HepG2 (cell line): ENCODE data around the gene SYNJ2. TPM values are rescaled to one million over a fixed set of nuclear protein-coding genes. Genes with fewer than 3 reads are reported as not detected.

Experiments used
- ESRRA ChIP-seq: sonication (generic); formaldehyde crosslinking; IDR thresholded peaks from 2 replicates; pipeline ENCODE4 v1.5.1; 2020; ENCODE audit warnings: mild to moderate bottlenecking, low read depth, missing genetic modification reagents
- IKZF4 ChIP-seq: sonication (generic); formaldehyde crosslinking; IDR thresholded peaks from 2 replicates; pipeline ENCODE4 v1.5.1; 2020; ENCODE audit warnings: borderline replicate concordance, mild to moderate bottlenecking, low read depth, missing genetic modification reagents; ENCODE audit errors: not compliant biosample characterization
- ZIK1 ChIP-seq: sonication (generic); formaldehyde crosslinking; IDR thresholded peaks from 2 replicates; pipeline ENCODE4 v1.5.0; 2020; ENCODE audit warnings: mild to moderate bottlenecking, low read depth, missing genetic modification reagents, borderline replicate concordance
- polyA plus RNA-seq, 8 experiments: library from polyadenylated mRNA; depleted of rRNA in 3 of 8; stranded (reverse) in 7 of 8; unstranded in 1 of 8; fragments of >200 nt; fragmentation: Illumina TruSeq in 4 of 8; extraction: Trizol in 4 of 8; gene quantifications; 2 replicates each; pipeline versions ENCODE4 v1.2.1 to v1.2.3, GENCODE V29; 2011 to 2016; ENCODE audit warnings: low read depth in 4 of 8, missing spikeins in 1 of 8, mixed read lengths in 1 of 8; ENCODE audit not compliant: insufficient read depth in 1 of 8
- total RNA-seq, 5 experiments: library from RNA; depleted of rRNA; stranded (reverse); fragments of >200 nt; fragmentation: Illumina TruSeq; extraction: Trizol; gene quantifications; 2 replicates each; pipeline ENCODE4 v1.2.3, GENCODE V29; 2016; ENCODE audit warnings: low read depth in 1 of 5
- TF ChIP-seq, protein P1 (sequence below): IDR thresholded peaks from 2 replicates; pipeline ENCODE4 v1.6.1; 2016; ENCODE audit warnings: missing compliant biosample characterization, missing genetic modification reagents, borderline replicate concordance
- TF ChIP-seq, protein P2 (sequence below), 2 experiments: sonication (generic) in 1 of 2; formaldehyde crosslinking in 1 of 2; IDR thresholded peaks; 2 replicates each; pipeline versions ENCODE4 v1.6.1 to v1.9.0; 2014 to 2022; ENCODE audit warnings: antibody characterized with exemption in 1 of 2, borderline replicate concordance in 1 of 2, inconsistent platforms in 1 of 2, low read depth in 1 of 2, missing genetic modification reagents in 1 of 2
- TF ChIP-seq, protein P3 (sequence below), 2 experiments: sonication (generic) in 1 of 2; formaldehyde crosslinking in 1 of 2; IDR thresholded peaks; 2 replicates each; pipeline versions ENCODE4 v1.4.0 to v1.6.1; 2016 to 2020; ENCODE audit warnings: borderline replicate concordance in 1 of 2, low read depth in 1 of 2, mild to moderate bottlenecking in 1 of 2, missing genetic modification reagents in 1 of 2
- TF ChIP-seq, protein P4 (sequence below): sonication (generic); formaldehyde crosslinking; IDR thresholded peaks from 2 replicates; pipeline ENCODE4 v1.4.0; 2020; ENCODE audit warnings: missing genetic modification reagents

Gene SYNJ2
- total and polyA plus RNA-seq, 2 of the 13 experiments (the other 11 are each of a cell fraction or from before 2014, with no cell fraction given): 39.1 to 57.6 TPM

DNA sequence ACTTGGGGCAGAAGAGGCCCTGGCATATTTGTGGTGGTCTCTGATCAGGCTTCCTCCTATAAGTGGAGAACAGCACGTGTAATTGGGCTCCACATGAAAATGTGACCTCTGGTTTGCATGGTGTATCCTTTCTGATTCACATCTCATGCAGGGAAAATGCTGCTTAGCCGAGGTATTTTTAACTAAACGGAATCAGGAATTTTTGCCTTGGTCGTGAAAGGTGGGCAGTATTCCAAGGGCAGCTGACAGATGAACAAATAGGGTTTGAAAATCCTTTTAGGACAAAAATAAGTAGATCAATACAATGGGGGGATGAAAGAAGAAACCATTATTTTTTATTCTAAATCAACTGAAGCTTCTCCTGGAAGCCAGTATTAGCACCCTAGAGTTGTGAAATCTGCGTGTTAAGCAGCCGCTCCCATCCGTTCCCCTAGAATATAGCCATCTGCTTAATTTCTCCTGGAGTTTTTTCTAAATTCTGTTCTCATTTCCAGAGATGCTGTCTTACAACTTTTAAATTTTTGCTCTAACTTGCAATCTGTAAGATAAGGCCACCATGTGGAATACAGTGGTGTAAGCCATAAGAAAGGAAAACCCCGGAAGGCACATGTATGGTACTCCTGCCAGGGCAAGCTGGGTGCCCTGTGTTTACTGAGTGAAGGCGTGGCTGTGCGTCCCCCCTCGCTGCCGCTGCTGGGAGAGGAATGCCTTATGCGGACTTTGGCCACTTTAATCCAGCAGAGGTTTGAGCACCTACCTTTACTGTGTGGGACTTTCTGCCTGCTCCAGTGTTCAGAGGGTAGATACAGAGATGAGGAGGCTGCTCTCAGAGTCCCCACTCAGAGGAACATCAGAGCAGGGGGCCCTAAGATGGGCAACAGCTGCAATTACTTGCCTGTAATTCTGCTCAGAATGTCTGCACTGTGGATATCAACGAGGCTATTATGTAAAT, 52.4 kb downstream of the SYNJ2 start (continued):
- TF ChIP-seq, protein P1, sequence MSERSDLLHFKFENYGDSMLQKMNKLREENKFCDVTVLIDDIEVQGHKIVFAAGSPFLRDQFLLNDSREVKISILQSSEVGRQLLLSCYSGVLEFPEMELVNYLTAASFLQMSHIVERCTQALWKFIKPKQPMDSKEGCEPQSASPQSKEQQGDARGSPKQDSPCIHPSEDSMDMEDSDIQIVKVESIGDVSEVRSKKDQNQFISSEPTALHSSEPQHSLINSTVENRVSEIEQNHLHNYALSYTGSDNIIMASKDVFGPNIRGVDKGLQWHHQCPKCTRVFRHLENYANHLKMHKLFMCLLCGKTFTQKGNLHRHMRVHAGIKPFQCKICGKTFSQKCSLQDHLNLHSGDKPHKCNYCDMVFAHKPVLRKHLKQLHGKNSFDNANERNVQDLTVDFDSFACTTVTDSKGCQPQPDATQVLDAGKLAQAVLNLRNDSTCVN (CRISPR knock-in tag): peak; percentile 84
- TF ChIP-seq ZIK1 (CRISPR knock-in tag): no peak
- TF ChIP-seq, protein P2, sequence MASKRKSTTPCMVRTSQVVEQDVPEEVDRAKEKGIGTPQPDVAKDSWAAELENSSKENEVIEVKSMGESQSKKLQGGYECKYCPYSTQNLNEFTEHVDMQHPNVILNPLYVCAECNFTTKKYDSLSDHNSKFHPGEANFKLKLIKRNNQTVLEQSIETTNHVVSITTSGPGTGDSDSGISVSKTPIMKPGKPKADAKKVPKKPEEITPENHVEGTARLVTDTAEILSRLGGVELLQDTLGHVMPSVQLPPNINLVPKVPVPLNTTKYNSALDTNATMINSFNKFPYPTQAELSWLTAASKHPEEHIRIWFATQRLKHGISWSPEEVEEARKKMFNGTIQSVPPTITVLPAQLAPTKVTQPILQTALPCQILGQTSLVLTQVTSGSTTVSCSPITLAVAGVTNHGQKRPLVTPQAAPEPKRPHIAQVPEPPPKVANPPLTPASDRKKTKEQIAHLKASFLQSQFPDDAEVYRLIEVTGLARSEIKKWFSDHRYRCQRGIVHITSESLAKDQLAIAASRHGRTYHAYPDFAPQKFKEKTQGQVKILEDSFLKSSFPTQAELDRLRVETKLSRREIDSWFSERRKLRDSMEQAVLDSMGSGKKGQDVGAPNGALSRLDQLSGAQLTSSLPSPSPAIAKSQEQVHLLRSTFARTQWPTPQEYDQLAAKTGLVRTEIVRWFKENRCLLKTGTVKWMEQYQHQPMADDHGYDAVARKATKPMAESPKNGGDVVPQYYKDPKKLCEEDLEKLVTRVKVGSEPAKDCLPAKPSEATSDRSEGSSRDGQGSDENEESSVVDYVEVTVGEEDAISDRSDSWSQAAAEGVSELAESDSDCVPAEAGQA (IDR thresholded peaks at IDR 0.05; ENCODE audit: low read depth): 0 out of 2 replicates have a peak, but pooled peaks have one; percentile 48
- TF ChIP-seq, protein P2 (CRISPR knock-in tag; IDR thresholded peaks at IDR 0.05; ENCODE audit: borderline replicate concordance): no peak
- peak; percentile 60 for TF ChIP-seq IKZF4 (CRISPR knock-in tag)
- TF ChIP-seq, protein P3, sequence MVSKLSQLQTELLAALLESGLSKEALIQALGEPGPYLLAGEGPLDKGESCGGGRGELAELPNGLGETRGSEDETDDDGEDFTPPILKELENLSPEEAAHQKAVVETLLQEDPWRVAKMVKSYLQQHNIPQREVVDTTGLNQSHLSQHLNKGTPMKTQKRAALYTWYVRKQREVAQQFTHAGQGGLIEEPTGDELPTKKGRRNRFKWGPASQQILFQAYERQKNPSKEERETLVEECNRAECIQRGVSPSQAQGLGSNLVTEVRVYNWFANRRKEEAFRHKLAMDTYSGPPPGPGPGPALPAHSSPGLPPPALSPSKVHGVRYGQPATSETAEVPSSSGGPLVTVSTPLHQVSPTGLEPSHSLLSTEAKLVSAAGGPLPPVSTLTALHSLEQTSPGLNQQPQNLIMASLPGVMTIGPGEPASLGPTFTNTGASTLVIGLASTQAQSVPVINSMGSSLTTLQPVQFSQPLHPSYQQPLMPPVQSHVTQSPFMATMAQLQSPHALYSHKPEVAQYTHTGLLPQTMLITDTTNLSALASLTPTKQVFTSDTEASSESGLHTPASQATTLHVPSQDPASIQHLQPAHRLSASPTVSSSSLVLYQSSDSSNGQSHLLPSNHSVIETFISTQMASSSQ (IDR thresholded peaks at IDR 0.05; ENCODE audit: low read depth): no peak
- TF ChIP-seq, protein P3 (CRISPR knock-in tag; IDR thresholded peaks at IDR 0.05; ENCODE audit: borderline replicate concordance): peak; percentile 70; the same call in 1 of the 2 replicates
- TF ChIP-seq, protein P4, sequence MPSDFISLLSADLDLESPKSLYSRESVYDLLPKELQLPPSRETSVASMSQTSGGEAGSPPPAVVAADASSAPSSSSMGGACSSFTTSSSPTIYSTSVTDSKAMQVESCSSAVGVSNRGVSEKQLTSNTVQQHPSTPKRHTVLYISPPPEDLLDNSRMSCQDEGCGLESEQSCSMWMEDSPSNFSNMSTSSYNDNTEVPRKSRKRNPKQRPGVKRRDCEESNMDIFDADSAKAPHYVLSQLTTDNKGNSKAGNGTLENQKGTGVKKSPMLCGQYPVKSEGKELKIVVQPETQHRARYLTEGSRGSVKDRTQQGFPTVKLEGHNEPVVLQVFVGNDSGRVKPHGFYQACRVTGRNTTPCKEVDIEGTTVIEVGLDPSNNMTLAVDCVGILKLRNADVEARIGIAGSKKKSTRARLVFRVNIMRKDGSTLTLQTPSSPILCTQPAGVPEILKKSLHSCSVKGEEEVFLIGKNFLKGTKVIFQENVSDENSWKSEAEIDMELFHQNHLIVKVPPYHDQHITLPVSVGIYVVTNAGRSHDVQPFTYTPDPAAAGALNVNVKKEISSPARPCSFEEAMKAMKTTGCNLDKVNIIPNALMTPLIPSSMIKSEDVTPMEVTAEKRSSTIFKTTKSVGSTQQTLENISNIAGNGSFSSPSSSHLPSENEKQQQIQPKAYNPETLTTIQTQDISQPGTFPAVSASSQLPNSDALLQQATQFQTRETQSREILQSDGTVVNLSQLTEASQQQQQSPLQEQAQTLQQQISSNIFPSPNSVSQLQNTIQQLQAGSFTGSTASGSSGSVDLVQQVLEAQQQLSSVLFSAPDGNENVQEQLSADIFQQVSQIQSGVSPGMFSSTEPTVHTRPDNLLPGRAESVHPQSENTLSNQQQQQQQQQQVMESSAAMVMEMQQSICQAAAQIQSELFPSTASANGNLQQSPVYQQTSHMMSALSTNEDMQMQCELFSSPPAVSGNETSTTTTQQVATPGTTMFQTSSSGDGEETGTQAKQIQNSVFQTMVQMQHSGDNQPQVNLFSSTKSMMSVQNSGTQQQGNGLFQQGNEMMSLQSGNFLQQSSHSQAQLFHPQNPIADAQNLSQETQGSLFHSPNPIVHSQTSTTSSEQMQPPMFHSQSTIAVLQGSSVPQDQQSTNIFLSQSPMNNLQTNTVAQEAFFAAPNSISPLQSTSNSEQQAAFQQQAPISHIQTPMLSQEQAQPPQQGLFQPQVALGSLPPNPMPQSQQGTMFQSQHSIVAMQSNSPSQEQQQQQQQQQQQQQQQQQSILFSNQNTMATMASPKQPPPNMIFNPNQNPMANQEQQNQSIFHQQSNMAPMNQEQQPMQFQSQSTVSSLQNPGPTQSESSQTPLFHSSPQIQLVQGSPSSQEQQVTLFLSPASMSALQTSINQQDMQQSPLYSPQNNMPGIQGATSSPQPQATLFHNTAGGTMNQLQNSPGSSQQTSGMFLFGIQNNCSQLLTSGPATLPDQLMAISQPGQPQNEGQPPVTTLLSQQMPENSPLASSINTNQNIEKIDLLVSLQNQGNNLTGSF: no peak
- TF ChIP-seq ESRRA (CRISPR knock-in tag): peak; percentile 74; the same call in 1 of the 2 replicates
